ENCODE measurements around the gene EGFR.

Gene EGFR

DNA sequence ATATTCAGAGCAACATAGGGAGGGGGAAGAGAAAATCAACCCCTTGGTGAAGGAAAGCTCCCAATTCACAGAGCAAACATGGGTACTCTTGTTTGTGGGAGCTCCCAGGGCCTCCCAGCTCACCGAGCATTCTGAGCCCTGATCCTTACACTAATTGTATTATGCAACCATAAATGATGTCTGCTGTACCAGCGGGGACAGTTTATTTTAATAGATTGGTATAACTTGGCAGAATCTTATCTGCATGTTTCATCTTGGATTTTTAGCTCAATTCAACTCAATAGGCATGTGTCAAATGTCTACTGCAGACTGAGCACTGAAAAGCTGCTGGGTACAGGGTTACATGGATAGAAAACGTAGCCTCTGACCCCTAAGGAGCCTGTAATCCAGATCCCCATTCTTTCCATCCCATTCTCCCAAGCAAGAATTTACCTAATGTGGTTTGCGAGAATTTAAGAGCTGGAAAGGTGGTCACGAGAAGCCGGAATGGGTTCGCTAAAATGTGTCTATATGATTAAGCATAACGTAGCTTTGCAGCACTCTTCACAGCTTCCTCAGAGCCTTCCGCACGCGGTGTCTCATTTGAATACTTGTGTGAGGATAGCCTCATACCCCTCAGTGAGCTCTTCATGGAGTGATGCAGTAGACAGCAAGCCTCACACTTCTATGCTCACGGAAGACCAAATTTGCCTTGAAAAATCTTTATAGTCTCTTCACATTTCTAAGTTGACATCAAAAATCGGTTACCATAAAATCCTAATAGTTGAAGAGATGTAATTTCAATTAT lies 18.3 kb downstream of the EGFR start:
- DNase-seq (ENCODE audit: low read depth), result no peak

GRCh38 chr7:55043691-55044370 lies 25.0 kb downstream of the EGFR start:
- no peak for DNase-seq (ENCODE audit: low read depth)

- no peak for DNase-seq (ENCODE audit: low read depth)
Observed at GRCh38 chr7:55044371-55044717, 25.5 kb downstream of the EGFR start.

DNA sequence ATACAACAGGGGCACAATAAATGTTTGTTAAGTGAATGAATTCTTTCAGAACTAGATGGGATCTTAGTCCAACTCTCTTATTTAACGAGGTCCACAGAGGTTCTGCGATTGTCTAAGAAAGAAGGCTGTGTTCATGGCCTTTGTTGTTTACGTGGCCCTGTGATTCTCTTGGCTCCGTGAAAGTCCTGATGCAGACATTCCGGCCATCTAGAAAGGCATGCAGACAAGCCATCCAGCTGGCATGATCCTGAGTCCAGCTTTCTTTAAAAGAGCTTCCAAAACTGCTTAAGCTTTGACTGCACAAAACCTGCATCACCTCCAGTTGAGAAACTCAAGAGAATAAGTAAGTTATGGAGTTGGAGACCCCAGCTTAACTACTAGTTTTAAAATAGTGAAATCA lies 26.0 kb downstream of the EGFR start:
- DNase-seq (ENCODE audit: low read depth), result no peak

- DNase-seq (ENCODE audit: low read depth), result no peak
Observed at GRCh38 chr7:55046582-55047342, 27.9 kb downstream of the EGFR start.

GRCh38 chr7:55048221-55048859 lies 29.5 kb downstream of the EGFR start:
- no peak for DNase-seq (ENCODE audit: low read depth)

- DNase-seq (ENCODE audit: low read depth), result no peak
Observed at GRCh38 chr7:55050281-55050680, 31.5 kb downstream of the EGFR start.

DNA sequence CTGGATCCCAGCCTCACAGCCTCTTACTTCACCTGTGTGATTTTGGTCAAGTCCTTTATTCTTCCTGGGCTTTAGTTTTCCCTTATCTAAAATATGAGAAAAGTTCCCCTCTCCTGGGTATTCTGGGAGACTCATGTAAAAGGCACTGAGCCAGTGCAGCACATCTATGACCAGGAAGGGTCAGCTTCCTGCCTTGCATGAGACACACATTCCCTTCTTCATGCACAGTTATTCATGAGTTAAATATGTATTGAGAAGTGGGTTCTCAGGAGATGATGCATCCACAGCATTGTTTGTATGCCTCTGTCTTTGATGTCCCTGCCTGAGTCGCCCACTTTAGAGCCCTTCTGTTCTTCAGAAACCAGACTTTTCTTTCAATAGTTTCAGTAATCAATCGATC lies 33.3 kb downstream of the EGFR start:
- no peak for DNase-seq (ENCODE audit: low read depth)

- no peak for DNase-seq (ENCODE audit: low read depth)
Observed at GRCh38 chr7:55052741-55053427, 34.1 kb downstream of the EGFR start.

DNA sequence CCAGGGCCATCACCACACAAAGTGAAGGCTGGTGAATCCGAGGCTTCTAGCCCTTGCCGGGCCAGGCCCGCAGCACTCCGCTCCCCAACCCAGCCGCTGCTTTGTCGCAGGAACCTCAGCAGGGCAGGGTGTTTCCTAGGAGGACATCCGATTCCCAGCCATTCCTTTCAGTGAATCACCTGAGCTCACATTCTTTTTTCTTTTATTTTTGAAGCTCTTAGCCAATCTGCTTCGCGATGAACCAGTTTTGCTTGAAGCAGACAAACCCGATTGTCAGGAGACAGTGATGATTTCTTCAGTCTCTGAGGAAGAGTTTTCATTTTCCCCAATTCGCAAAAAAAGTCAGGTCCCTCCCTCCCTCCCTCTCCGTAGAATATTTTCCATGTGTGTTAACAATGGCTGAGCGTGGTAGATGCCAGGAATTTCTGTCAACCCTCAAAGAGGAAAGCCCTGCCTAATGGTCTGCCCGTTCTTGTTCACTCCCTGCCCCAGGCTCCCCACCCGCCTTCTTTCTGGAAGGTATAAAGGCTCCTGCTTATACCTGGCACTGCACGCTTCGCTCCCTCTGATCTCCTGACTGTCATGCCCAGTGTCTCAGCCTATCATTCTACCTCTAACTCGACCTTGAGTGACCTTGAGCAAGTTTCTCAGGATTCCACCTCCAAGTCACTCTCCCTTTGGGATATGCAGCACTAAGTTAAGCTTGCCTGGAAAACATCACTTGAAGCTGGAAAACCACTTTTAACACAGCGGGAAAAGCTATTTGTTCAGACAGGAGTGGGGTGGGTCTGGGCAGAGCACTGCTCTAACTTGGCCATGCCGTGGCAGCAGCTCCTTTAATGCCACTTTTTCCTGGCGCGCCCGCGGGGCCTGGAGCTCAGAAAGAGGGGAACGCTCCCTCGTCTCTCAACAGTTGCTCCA lies 35.1 kb downstream of the EGFR start:
- DNase-seq (ENCODE audit: low read depth), result no peak

GRCh38 chr7:55054758-55055157 lies 35.9 kb downstream of the EGFR start:
- DNase-seq (ENCODE audit: low read depth), result no peak

GRCh38 chr7:55055479-55055878 lies 36.7 kb downstream of the EGFR start:
- no peak for DNase-seq (ENCODE audit: low read depth)

DNA sequence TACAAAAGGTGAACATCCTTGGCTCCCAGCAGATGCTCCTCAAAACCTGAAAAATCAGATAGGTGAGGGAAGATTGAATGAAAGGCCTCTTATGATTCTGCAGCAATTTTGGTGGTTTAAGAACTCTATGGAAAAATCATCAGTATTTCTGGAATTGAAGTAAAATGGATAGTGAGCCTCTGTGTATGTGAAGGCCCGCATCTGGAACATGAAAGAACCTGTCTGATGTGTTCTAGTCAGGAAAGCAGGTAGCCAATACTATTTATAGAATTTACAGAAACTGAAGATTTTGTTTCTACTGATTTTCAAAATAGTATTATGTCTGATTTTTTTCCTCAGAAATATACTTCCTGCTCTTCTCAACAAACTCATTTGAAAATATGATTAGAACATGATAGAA lies 37.3 kb downstream of the EGFR start:
- no peak for DNase-seq (ENCODE audit: low read depth)

- no peak for DNase-seq (ENCODE audit: low read depth)
Observed at GRCh38 chr7:55056577-55057480, 38.0 kb downstream of the EGFR start.

DNA sequence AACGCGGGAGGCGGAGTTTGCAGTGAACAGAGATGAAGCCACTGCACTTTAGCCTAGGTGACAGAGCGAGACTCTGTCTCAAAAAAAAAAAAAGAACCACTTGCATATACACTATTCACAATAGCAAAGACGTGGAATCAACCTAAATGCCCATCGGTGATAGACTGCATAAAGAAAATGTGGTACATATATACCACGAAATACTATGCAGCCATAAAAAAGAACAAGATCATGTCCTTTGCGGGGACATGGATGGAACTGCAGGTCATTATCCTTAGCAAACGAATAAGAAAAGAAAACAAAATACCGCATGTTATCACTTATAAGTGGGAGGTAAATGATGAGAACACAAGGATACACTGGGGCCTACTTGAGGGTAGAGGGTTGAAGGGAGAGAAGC lies 39.5 kb downstream of the EGFR start:
- DNase-seq (ENCODE audit: low read depth), result no peak

GRCh38 chr7:55059021-55059420 lies 40.2 kb downstream of the EGFR start:
- DNase-seq (ENCODE audit: low read depth), result no peak

GRCh38 chr7:55060085-55060484 lies 41.3 kb downstream of the EGFR start:
- DNase-seq (ENCODE audit: low read depth), result no peak

- no peak for DNase-seq (ENCODE audit: low read depth)
Observed at GRCh38 chr7:55060636-55061022, 41.8 kb downstream of the EGFR start.

DNA sequence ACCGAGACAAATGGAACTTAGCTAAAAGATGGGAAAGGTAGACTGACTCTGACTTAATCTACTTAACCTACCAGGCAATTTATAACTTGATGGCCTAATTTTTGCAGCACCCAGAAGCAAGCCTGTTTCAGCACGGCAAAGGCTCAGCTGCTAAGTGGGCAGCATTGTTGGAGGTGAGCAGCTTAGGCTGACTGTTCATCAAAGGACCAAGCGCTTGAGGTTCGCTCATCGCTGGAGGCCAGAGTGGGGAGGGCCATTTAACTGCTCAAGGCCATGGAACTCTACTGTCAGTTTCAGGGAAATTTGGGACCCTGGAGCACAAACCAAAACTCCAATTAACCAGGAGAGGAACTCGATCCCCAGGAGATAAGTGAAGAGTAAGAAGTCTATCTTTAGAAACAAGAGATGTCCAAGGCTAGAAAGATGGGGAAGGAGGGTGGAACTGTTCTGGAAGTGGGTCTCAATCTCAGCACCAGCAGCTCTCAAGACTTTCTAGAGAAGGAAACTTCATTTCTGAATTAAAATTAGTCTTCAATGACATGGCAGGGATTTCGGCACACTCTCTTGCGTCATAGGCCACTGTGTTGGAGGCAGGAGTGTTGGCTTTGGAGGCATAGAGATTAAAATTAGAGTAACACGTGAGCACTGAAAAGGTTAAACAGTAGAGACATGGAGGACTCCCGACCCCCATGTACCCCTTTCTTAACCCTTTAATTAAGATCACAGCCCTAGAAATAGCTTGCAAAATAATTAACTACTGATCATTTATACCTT lies 43.1 kb downstream of the EGFR start:
- DNase-seq (ENCODE audit: low read depth), result no peak

All from stimulated activated CD8-positive, alpha-beta memory T cell treated with anti-CD3 and anti-CD28 coated beads, Interleukin-15, amount 100 ng/mL, for 24 hours (primary cell).